Muscle layer of colon (tissue), 2 donors: ENCODE data around the gene NPR3.
A peak's percentile ranks its signal among the peaks of the same experiment; 100 is the strongest.

Source experiments
- H3K27ac ChIP-seq: one replicate; pipeline ENCODE4 v1.7.0; 2013; ENCODE audit warnings: low read depth, mild to moderate bottlenecking, low read length, moderate library complexity
- H3K27me3 ChIP-seq, 2 donors: one replicate each; pipeline ENCODE4 v1.7.0; 2013; ENCODE audit warnings: low read length in 2 of 2, mild to moderate bottlenecking in 2 of 2; ENCODE audit not compliant: insufficient read depth in 2 of 2, control insufficient read depth in 1 of 2
- H3K36me3 ChIP-seq: one replicate; pipeline ENCODE4 v1.7.0; 2013; ENCODE audit warnings: mild to moderate bottlenecking, low read length; ENCODE audit not compliant: insufficient read depth
- H3K4me1 ChIP-seq: one replicate; pipeline ENCODE4 v1.7.0; 2013; ENCODE audit warnings: mild to moderate bottlenecking, low read length; ENCODE audit not compliant: insufficient read depth
- H3K4me3 ChIP-seq, 2 donors: one replicate each; pipeline ENCODE4 v1.7.0; 2013; ENCODE audit warnings: low read length in 2 of 2, low read depth in 1 of 2, mild to moderate bottlenecking in 1 of 2, moderate library complexity in 1 of 2
- H3K9ac ChIP-seq: one replicate; pipeline ENCODE4 v1.7.0; 2013; ENCODE audit warnings: low read length
- H3K9me3 ChIP-seq: one replicate; pipeline ENCODE4 v1.7.0; 2013; ENCODE audit warnings: mild to moderate bottlenecking, low read length
- donor health status: abdominal sarcoma.
- donor health status: Adenocarcinoma of cecum.

The NPR3 gene

DNA sequence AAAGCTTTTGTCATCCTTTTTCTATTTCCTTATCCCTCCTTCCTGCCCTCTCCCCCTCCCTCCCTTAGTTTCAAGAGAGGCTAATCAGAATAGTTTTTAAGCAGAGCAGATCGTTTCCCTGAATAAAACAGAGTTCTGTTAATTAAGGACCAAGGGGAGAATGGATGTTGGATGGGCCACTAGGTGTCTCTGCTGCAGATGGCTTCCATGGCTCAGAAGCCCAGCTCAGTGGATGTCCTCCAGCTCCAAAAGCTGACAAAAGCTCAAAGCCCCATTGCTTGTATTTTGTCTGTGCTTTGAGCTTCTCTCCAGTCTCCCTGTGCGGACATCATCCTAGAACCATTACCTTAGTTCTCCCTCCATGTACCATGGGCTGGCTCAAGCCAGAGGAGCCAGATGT, 21.0 kb upstream of the NPR3 start:
- no peak overlapping the region for H3K4me3 ChIP-seq
- H3K9me3 ChIP-seq: no peaks in the 10 kb centered on the region
- H3K9ac ChIP-seq: no peak overlapping the region
- H3K36me3 ChIP-seq: no peaks in the 10 kb centered on the region
- no peak overlapping the region for H3K27ac ChIP-seq
- no peaks in the 10 kb centered on the region for H3K27me3 ChIP-seq
- H3K4me1 ChIP-seq: peaks cover 34% of the 10 kb centered on the region

DNA sequence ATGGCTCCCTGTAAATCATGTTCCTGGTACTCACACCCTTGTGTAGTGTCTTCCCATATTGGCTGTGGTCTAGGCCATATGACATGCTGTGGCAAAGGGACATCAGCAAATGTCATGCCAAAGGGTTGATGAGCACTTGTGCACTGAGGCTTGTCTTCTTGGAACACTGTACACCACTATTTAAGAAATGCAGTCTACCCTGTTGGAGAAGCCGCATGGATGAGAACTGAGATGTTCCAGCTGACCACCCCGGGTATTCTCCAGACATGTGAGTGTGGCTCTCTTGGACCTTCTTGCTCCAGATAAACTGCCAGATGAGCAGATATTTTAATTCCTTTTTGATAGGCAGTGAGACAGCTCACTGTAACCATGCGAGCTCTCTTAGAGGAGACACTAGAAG, 20.5 kb upstream of the NPR3 start:
- no peaks in the 10 kb centered on the region for H3K9me3 ChIP-seq
- no peaks in the 10 kb centered on the region for H3K36me3 ChIP-seq
- no peak overlapping the region for H3K9ac ChIP-seq
- H3K4me1 ChIP-seq: peaks cover 34% of the 10 kb centered on the region
- H3K27ac ChIP-seq: no peak overlapping the region
- H3K27me3 ChIP-seq: no peaks in the 10 kb centered on the region
- H3K4me3 ChIP-seq: no peak overlapping the region

DNA sequence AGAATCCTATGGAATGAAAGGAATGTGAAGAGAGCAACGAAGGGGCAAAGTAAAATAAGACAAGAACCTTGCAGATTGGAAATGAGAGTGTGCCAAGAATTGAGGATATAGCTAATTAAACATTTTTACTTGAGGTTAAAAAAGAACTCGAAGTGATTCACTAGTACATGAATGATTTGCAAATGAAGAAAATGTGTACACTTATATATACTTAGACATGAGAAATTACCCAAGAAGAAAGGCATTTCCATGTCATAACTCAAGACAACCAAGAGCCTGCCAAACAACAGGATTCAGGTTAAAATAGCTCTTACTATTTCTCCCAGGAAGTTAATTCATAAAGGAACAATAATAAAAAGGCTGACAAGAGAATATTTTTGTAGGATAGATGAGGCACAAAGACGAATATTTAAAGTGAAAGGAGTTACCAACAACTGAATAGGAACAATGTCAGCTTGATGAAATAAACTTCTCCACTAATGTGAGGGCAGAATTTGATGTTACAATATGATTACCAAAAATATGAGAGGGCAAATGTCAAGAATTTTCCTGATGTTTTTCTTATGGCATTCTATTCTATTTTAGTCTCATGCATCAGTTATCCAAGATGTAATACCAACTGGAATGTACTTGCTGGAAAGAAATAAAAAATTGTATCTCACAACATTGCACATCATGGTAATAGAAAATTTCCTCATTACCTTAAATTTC, 18.9 kb upstream of the NPR3 start:
- H3K9ac ChIP-seq: no peak overlapping the region
- no peak overlapping the region for H3K4me3 ChIP-seq
- no peaks in the 10 kb centered on the region for H3K36me3 ChIP-seq
- no peak overlapping the region for H3K27ac ChIP-seq
- no peaks in the 10 kb centered on the region for H3K27me3 ChIP-seq
- no peaks in the 10 kb centered on the region for H3K9me3 ChIP-seq
- H3K4me1 ChIP-seq: peaks cover 29% of the 10 kb centered on the region

GRCh38 chr5:32703957-32704356, 7.2 kb upstream of the NPR3 start:
- Histone ChIP-seq H3K27me3 (no peaks in the 10 kb centered on the region), H3K4me3 (no peak overlapping the region), H3K9me3 (no peaks in the 10 kb centered on the region), H3K9ac (no peak overlapping the region), H3K4me1 (no peaks in the 10 kb centered on the region), H3K36me3 (no peaks in the 10 kb centered on the region), H3K27ac (no peak overlapping the region)

- Histone ChIP-seq H3K27me3 (peaks cover 0 to 3% of the 10 kb centered on the region in 2 donors), H3K27ac (no peak overlapping the region), H3K4me1 (no peaks in the 10 kb centered on the region), H3K9me3 (no peaks in the 10 kb centered on the region), H3K4me3 (no peak overlapping the region), H3K36me3 (no peaks in the 10 kb centered on the region), H3K9ac (no peak overlapping the region)
These were observed 3.6 kb upstream of the NPR3 start for GRCh38 chr5:32707418-32707997.

GRCh38 chr5:32708949-32709348, 2.2 kb upstream of the NPR3 start:
- no peak overlapping the region for H3K4me3 ChIP-seq
- H3K4me1 ChIP-seq: no peaks in the 10 kb centered on the region
- no peaks in the 10 kb centered on the region for H3K9me3 ChIP-seq
- H3K36me3 ChIP-seq: no peaks in the 10 kb centered on the region
- peaks cover 0 to 14% of the 10 kb centered on the region in 2 donors for H3K27me3 ChIP-seq
- no peak overlapping the region for H3K9ac ChIP-seq
- H3K27ac ChIP-seq: no peak overlapping the region

- Histone ChIP-seq H3K9me3 (no peaks in the 10 kb centered on the region), H3K9ac (peak overlapping the region; percentile 86), H3K4me1 (no peaks in the 10 kb centered on the region), H3K36me3 (no peaks in the 10 kb centered on the region), H3K27ac (peak overlapping the region; percentile 69), H3K27me3 (peaks cover 0 to 14% of the 10 kb centered on the region in 2 donors), H3K4me3 (peak overlapping the region; percentile 81 to 95)
These were observed 1.2 kb upstream of the NPR3 start for GRCh38 chr5:32709750-32710549.

GRCh38 chr5:32711362-32711680, 200 bp downstream of the NPR3 start:
- H3K4me1 ChIP-seq: peaks cover 7% of the 10 kb centered on the region
- no peaks in the 10 kb centered on the region for H3K36me3 ChIP-seq
- H3K9me3 ChIP-seq: no peaks in the 10 kb centered on the region
- peaks cover 0 to 14% of the 10 kb centered on the region in 2 donors for H3K27me3 ChIP-seq
- H3K27ac ChIP-seq: peak overlapping the region; percentile 8
- no peak overlapping the region for H3K9ac ChIP-seq
- peak overlapping the region; percentile 34 to 59 for H3K4me3 ChIP-seq

DNA sequence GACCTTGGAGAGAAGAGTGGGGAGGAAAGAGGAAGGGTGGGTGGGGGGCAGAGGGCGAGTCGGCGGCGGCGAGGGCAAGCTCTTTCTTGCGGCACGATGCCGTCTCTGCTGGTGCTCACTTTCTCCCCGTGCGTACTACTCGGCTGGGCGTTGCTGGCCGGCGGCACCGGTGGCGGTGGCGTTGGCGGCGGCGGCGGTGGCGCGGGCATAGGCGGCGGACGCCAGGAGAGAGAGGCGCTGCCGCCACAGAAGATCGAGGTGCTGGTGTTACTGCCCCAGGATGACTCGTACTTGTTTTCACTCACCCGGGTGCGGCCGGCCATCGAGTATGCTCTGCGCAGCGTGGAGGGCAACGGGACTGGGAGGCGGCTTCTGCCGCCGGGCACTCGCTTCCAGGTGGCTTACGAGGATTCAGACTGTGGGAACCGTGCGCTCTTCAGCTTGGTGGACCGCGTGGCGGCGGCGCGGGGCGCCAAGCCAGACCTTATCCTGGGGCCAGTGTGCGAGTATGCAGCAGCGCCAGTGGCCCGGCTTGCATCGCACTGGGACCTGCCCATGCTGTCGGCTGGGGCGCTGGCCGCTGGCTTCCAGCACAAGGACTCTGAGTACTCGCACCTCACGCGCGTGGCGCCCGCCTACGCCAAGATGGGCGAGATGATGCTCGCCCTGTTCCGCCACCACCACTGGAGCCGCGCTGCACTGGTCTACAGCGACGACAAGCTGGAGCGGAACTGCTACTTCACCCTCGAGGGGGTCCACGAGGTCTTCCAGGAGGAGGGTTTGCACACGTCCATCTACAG, 760 bp downstream of the NPR3 start:
- Histone ChIP-seq H3K9ac (no peak overlapping the region), H3K36me3 (no peaks in the 10 kb centered on the region), H3K27me3 (peaks cover 0 to 14% of the 10 kb centered on the region in 2 donors), H3K4me3 (peak overlapping the region; percentile 34 to 59), H3K27ac (peak overlapping the region; percentile 8), H3K4me1 (peaks cover 8% of the 10 kb centered on the region), H3K9me3 (no peaks in the 10 kb centered on the region)

DNA sequence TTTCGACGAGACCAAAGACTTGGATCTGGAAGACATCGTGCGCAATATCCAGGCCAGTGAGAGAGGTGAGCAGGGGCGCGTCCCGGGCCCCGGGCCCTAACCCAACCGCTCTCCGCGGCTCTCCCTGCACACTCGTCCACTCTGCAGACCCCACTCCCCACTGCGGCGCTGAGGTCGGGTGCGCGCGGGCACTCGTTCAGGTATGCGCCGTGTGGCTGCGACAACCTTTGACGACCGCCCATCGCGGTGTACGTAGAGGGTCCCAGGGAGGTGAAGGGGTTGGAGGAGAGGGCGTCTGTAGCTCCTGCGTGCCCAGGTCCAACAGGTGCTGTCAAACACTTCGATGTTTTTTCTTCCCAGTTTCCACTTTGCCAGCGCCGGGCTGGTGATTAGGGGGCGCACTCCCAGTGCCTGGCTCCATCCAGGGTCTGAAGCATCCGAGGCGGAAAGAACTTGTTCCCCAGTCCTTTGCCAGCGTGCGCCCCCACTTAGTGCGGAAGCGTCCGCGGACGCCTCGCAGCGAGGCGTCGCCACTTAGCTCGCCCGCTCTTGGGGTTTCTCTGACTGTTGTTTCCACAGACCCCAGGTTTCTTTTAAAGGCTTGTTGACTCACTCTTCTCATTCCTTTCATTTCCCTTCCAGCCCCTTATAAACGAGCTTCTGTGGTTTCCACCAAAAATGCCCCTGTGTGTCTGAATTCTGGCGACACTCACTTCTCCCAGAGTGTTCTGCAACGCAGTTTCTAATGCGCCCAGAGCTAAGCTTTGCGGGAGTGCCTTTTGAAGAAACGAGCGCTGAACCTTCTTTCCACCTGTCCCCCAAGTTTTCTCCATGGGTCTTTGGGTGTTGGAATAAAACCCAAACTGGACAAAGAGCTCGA, 1.6 kb downstream of the NPR3 start:
- no peaks in the 10 kb centered on the region for H3K9me3 ChIP-seq
- peaks cover 8% of the 10 kb centered on the region for H3K4me1 ChIP-seq
- peak overlapping the region; percentile 8 for H3K27ac ChIP-seq
- H3K27me3 ChIP-seq: peaks cover 0 to 14% of the 10 kb centered on the region in 2 donors
- H3K4me3 ChIP-seq: peak overlapping the region; percentile 34 to 59
- H3K9ac ChIP-seq: peak overlapping the region; percentile 40
- H3K36me3 ChIP-seq: no peaks in the 10 kb centered on the region
